Esophagus (tissue), 2 donors: ENCODE results near the gene TPD52L1. TPM values are rescaled to one million over a fixed set of nuclear protein-coding genes. Genes with fewer than 3 reads are reported as not detected.

ENCODE experiments used
- H3K27ac ChIP-seq, 2 donors: one replicate each; pipeline ENCODE4 v1.5.1; 2013; ENCODE audit warnings: low read depth in 2 of 2, mild to moderate bottlenecking in 2 of 2, inconsistent platforms in 1 of 2, low read length in 1 of 2, moderate library complexity in 1 of 2
- H3K27me3 ChIP-seq, 2 donors: one replicate each; pipeline ENCODE4 v1.6.1; 2013; ENCODE audit warnings: low read length in 2 of 2, control low read depth in 1 of 2, mild to moderate bottlenecking in 1 of 2; ENCODE audit not compliant: insufficient read depth in 2 of 2, control insufficient read depth in 1 of 2
- H3K36me3 ChIP-seq, 2 donors: one replicate each; pipeline ENCODE4 v1.6.1; 2013; ENCODE audit warnings: low read length in 1 of 2; ENCODE audit not compliant: control insufficient read depth in 2 of 2, insufficient read depth in 2 of 2
- H3K4me1 ChIP-seq, 2 donors: one replicate each; pipeline ENCODE4 v1.6.1; 2013; ENCODE audit warnings: low read length in 1 of 2; ENCODE audit not compliant: control insufficient read depth in 2 of 2, insufficient read depth in 2 of 2
- H3K4me3 ChIP-seq, 2 donors: one replicate each; pipeline ENCODE4 v1.5.1; 2013; ENCODE audit warnings: low read length in 2 of 2, mild to moderate bottlenecking in 2 of 2, low read depth in 1 of 2, moderate library complexity in 1 of 2
- H3K9me3 ChIP-seq, 2 donors: one replicate each; pipeline ENCODE4 v1.6.1; 2013; ENCODE audit warnings: mild to moderate bottlenecking in 2 of 2, low read depth in 1 of 2, low read length in 1 of 2, moderate library complexity in 1 of 2; ENCODE audit not compliant: control insufficient read depth in 2 of 2, insufficient read depth in 1 of 2
- WGBS, 2 donors: extraction: QIAGEN DNeasy Blood & Tissue Kit; methylation state at CpG; one replicate each; pipeline ENCODE4 v1.1.7; 2013; 5-methylcytosine and 5-hydroxymethylcytosine counted together
- polyA plus RNA-seq, 2 donors: library from polyadenylated mRNA; stranded (reverse); fragments of 200-250 nt; gene quantifications; one replicate each; pipeline ENCODE4 v1.2.3, GENCODE V29; 2013
- donor health status: healthy with polysubstance abuse.
- donor health status: Bipolar disorder and iron deficiency.

TPD52L1 gene
- polyA plus RNA-seq, 2 donors: 154 to 245 TPM

- WGBS, 2 donors: 85 to 92% methylated on average over 2 of the region's 2 CpGs
- Histone ChIP-seq H3K36me3 (no peaks in the 10 kb centered on the region), H3K9me3 (no peaks in the 10 kb centered on the region), H3K27me3 (no peaks in the 10 kb centered on the region), H3K4me1 (peaks cover 3 to 9% of the 10 kb centered on the region in 2 donors), H3K27ac (no peak overlapping the region), H3K4me3 (no peak overlapping the region)
Observed at GRCh38 chr6:125167579-125167978, 14.0 kb downstream of the TPD52L1 start.

- Histone ChIP-seq H3K27ac (peak overlapping the region; percentile 71 to 81), H3K27me3 (no peaks in the 10 kb centered on the region), H3K9me3 (no peaks in the 10 kb centered on the region), H3K36me3 (no peaks in the 10 kb centered on the region), H3K4me3 (no peak overlapping the region), H3K4me1 (peaks cover 3 to 9% of the 10 kb centered on the region in 2 donors)
- 36 to 47% methylated on average over 3 of the region's 3 CpGs for WGBS, 2 donors
Observed at GRCh38 chr6:125169058-125169457, 15.5 kb downstream of the TPD52L1 start.

- Histone ChIP-seq H3K4me1 (peaks cover 3 to 9% of the 10 kb centered on the region in 2 donors), H3K27ac (peak overlapping the region; percentile 71 to 81), H3K9me3 (no peaks in the 10 kb centered on the region), H3K36me3 (no peaks in the 10 kb centered on the region), H3K27me3 (no peaks in the 10 kb centered on the region), H3K4me3 (no peak overlapping the region)
- 82 to 83% methylated on average over 3 of the region's 3 CpGs for WGBS, 2 donors
Observed at GRCh38 chr6:125169522-125169921, 15.9 kb downstream of the TPD52L1 start.

GRCh38 chr6:125170376-125170775 is 16.8 kb downstream of the TPD52L1 start:
- WGBS, 2 donors: 47 to 60% methylated on average over 1 of the region's 1 CpG
- no peaks in the 10 kb centered on the region for H3K27me3 ChIP-seq
- H3K27ac ChIP-seq: peak overlapping the region; percentile 86 to 91
- no peaks in the 10 kb centered on the region for H3K36me3 ChIP-seq
- H3K4me3 ChIP-seq: no peak overlapping the region
- peaks cover 3 to 9% of the 10 kb centered on the region in 2 donors for H3K4me1 ChIP-seq
- H3K9me3 ChIP-seq: no peaks in the 10 kb centered on the region

- peaks cover 3 to 9% of the 10 kb centered on the region in 2 donors for H3K4me1 ChIP-seq
- 70 to 72% methylated on average over 6 of the region's 6 CpGs for WGBS, 2 donors
- H3K27ac ChIP-seq: peak overlapping the region; percentile 79 to 90
Observed at GRCh38 chr6:125173341-125174095, 19.9 kb downstream of the TPD52L1 start.

GRCh38 chr6:125174626-125175025 is 21.1 kb downstream of the TPD52L1 start:
- no peaks in the 10 kb centered on the region for H3K36me3 ChIP-seq
- H3K4me1 ChIP-seq: peaks cover 3 to 4% of the 10 kb centered on the region in 2 donors
- H3K27me3 ChIP-seq: no peaks in the 10 kb centered on the region
- WGBS, 2 donors: 50 to 59% methylated on average over 1 of the region's 1 CpG
- no peaks in the 10 kb centered on the region for H3K9me3 ChIP-seq
- H3K27ac ChIP-seq: peak overlapping the region in 1 of 2 donors; percentile 31
- H3K4me3 ChIP-seq: no peak overlapping the region

More at GRCh38 chr6:125173341-125174095, 19.9 kb downstream of the TPD52L1 start:
- Histone ChIP-seq H3K36me3 (no peaks in the 10 kb centered on the region), H3K27me3 (no peaks in the 10 kb centered on the region), H3K9me3 (no peaks in the 10 kb centered on the region), H3K4me3 (no peak overlapping the region)

- Histone ChIP-seq H3K4me1 (peaks cover 3 to 4% of the 10 kb centered on the region in 2 donors), H3K4me3 (no peak overlapping the region), H3K36me3 (no peaks in the 10 kb centered on the region), H3K9me3 (no peaks in the 10 kb centered on the region), H3K27me3 (no peaks in the 10 kb centered on the region), H3K27ac (no peak overlapping the region)
- 62 to 82% methylated on average over 1 of the region's 1 CpG for WGBS, 2 donors
Observed at GRCh38 chr6:125175466-125176048, 22.0 kb downstream of the TPD52L1 start.

- Histone ChIP-seq H3K27me3 (no peaks in the 10 kb centered on the region), H3K27ac (no peak overlapping the region), H3K9me3 (no peaks in the 10 kb centered on the region), H3K36me3 (no peaks in the 10 kb centered on the region), H3K4me3 (no peak overlapping the region), H3K4me1 (no peaks in the 10 kb centered on the region)
- WGBS, 2 donors: 61% methylated on average over 6 of the region's 6 CpGs
Observed at GRCh38 chr6:125182237-125183008, 28.9 kb downstream of the TPD52L1 start.

GRCh38 chr6:125183391-125183790 is 29.8 kb downstream of the TPD52L1 start:
- no peak overlapping the region for H3K4me3 ChIP-seq
- H3K4me1 ChIP-seq: no peaks in the 10 kb centered on the region
- no peaks in the 10 kb centered on the region for H3K9me3 ChIP-seq
- no peaks in the 10 kb centered on the region for H3K27me3 ChIP-seq
- 83 to 89% methylated on average over 6 of the region's 6 CpGs for WGBS, 2 donors
- no peaks in the 10 kb centered on the region for H3K36me3 ChIP-seq
- H3K27ac ChIP-seq: no peak overlapping the region
